Measurements from ENCODE around the gene NR6A1. TPM values are rescaled to one million over a fixed set of nuclear protein-coding genes. Genes with fewer than 3 reads are reported as not detected.

Gene NR6A1
- total RNA-seq, 2 donors from 2014 or later: 4.8 to 4.9 TPM

GRCh38 chr9:124470726-124471125, 300.4 kb downstream of the NR6A1 start:
- intact Hi-C loops (cut with DNase I): no loop called here
- H3K36me3 ChIP-seq: no peaks in the 10 kb centered on the region
- H3K4me1 ChIP-seq: no peaks in the 10 kb centered on the region
- H3K27me3 ChIP-seq: no peaks in the 10 kb centered on the region
- no peaks in the 10 kb centered on the region for H3K9me3 ChIP-seq
- H3K27ac ChIP-seq: no peak overlapping the region
- DNase-seq: no peak
- no peak for TF ChIP-seq CTCF (IDR thresholded peaks at IDR 0.05)
- no peak overlapping the region for H3K9ac ChIP-seq (ENCODE audit: low read depth in 2 of 2, low read length in 2 of 2)
- no peak overlapping the region for H3K4me3 ChIP-seq

GRCh38 chr9:124470306-124470705, 300.8 kb downstream of the NR6A1 start:
- Histone ChIP-seq H3K36me3 (no peaks in the 10 kb centered on the region), H3K9ac (ENCODE audit: low read depth in 2 of 2, low read length in 2 of 2) (no peak overlapping the region), H3K27me3 (no peaks in the 10 kb centered on the region), H3K4me3 (no peak overlapping the region), H3K9me3 (no peaks in the 10 kb centered on the region), H3K4me1 (no peaks in the 10 kb centered on the region), H3K27ac (no peak overlapping the region)
- intact Hi-C loops (cut with DNase I): no loop called here
- no peak for DNase-seq
- TF ChIP-seq CTCF (IDR thresholded peaks at IDR 0.05): no peak

GRCh38 chr9:124469011-124469832, 301.9 kb downstream of the NR6A1 start:
- Histone ChIP-seq H3K9me3 (no peaks in the 10 kb centered on the region), H3K27me3 (no peaks in the 10 kb centered on the region), H3K36me3 (no peaks in the 10 kb centered on the region), H3K9ac (ENCODE audit: low read depth in 2 of 2, low read length in 2 of 2) (no peak overlapping the region), H3K27ac (no peak overlapping the region), H3K4me3 (no peak overlapping the region), H3K4me1 (no peaks in the 10 kb centered on the region)
- TF ChIP-seq CTCF (IDR thresholded peaks at IDR 0.05): no peak
- no peak for DNase-seq
- intact Hi-C loops (cut with DNase I): no loop called here

- Histone ChIP-seq H3K27me3 (no peaks in the 10 kb centered on the region), H3K4me3 (no peak overlapping the region), H3K9me3 (no peaks in the 10 kb centered on the region), H3K4me1 (no peaks in the 10 kb centered on the region), H3K36me3 (no peaks in the 10 kb centered on the region), H3K27ac (no peak overlapping the region), H3K9ac (ENCODE audit: low read depth in 2 of 2, low read length in 2 of 2) (no peak overlapping the region)
- TF ChIP-seq CTCF (IDR thresholded peaks at IDR 0.05): no peak
- DNase-seq: no peak
- intact Hi-C loops (cut with DNase I): no loop called here
These were observed 302.9 kb downstream of the NR6A1 start for GRCh38 chr9:124468061-124468740.

GRCh38 chr9:124467410-124468060, 303.6 kb downstream of the NR6A1 start:
- no peaks in the 10 kb centered on the region for H3K9me3 ChIP-seq
- no peak overlapping the region for H3K27ac ChIP-seq
- no peak for TF ChIP-seq CTCF (IDR thresholded peaks at IDR 0.05)
- intact Hi-C loops (cut with DNase I): no loop called here
- no peak overlapping the region for H3K9ac ChIP-seq (ENCODE audit: low read depth in 2 of 2, low read length in 2 of 2)
- DNase-seq: no peak
- no peak overlapping the region for H3K4me3 ChIP-seq
- no peaks in the 10 kb centered on the region for H3K36me3 ChIP-seq
- no peaks in the 10 kb centered on the region for H3K4me1 ChIP-seq
- H3K27me3 ChIP-seq: no peaks in the 10 kb centered on the region

Small RNA genes within 50 kb of the gene (microRNA-seq; reads per million reads assigned to microRNA genes)
- gene MIR181A2: 174 reads per million, percentile 59 among the genes with 10 or more reads in this experiment
- gene MIR181B2: 285 reads per million, percentile 65 among the genes with 10 or more reads in this experiment

Other genes starting within 250 kb of the NR6A1 start
- gene OLFML2A, start 5.8 kb upstream of the NR6A1 start, total RNA-seq: 10 to 100 TPM in 1 of 2 donors, 1 to 10 TPM in 1; 2.9 to 12.1 TPM
- gene WDR38, start 82.1 kb upstream of the NR6A1 start, total RNA-seq: not detected
- 1,000 to 10,000 TPM in 1 of 2 donors, 100 to 1,000 TPM in 1; 890 to 1,374 TPM for gene RPL35, start 90.6 kb upstream of the NR6A1 start, total RNA-seq
- gene ARPC5L, start 90.8 kb upstream of the NR6A1 start, total RNA-seq: 10 to 100 TPM; 50.0 to 61.5 TPM
- gene GOLGA1, start 169.8 kb upstream of the NR6A1 start, total RNA-seq: 10 to 100 TPM; 19.1 to 23.2 TPM

Data from colonic mucosa (tissue), 4 donors.